ENCODE results near the gene BACE2. TPM values are rescaled to one million over a fixed set of nuclear protein-coding genes. Genes with fewer than 3 reads are reported as not detected.

BACE2 gene
- total RNA-seq, 1 experiment from 2014 or later = 40.8 TPM

- TF ChIP-seq EZH2 (IDR thresholded peaks at IDR 0.05; ENCODE audit: low read depth) (no peak), CTCF (conservative IDR thresholded peaks at IDR 0.05) (peak; percentile 84)
- intact Hi-C loops (cut with micrococcal nuclease; ENCODE audit: unreplicated experiment) = loop anchor here (5.0 kb wide), 4 partner anchors 45 to 490 kb away; partner anchors contain the start of gene BACE2
- no peaks in the 10 kb centered on the region for H3F3A ChIP-seq (ENCODE audit: insufficient read depth, low read depth)
Observed at GRCh38 chr21:41121785-41122415, 46.1 kb upstream of the BACE2 start.

GRCh38 chr21:41124641-41125201, 43.2 kb upstream of the BACE2 start:
- intact Hi-C loops (cut with micrococcal nuclease; ENCODE audit: unreplicated experiment) = loop anchor here (5.0 kb wide), 4 partner anchors 43 to 488 kb away; partner anchors contain the start of gene BACE2
- no peak overlapping the region for H3K27ac ChIP-seq
- no peaks in the 10 kb centered on the region for H3K9me3 ChIP-seq (ENCODE audit: insufficient read depth, low read depth)
- no peak overlapping the region for H3K4me3 ChIP-seq
- no TSS peak for BruUV-seq (replicated peaks)
- H2AFZ ChIP-seq = no peak overlapping the region
- no peaks in the 10 kb centered on the region for H3K79me2 ChIP-seq (ENCODE audit: low read depth)
- H3K4me2 ChIP-seq = no peak overlapping the region
- no peak for DNase-seq
- ChIA-PET POLR2A (ENCODE audit: unreplicated experiment) (no interaction called here), CTCF (no interaction called here)
- H3K4me1 ChIP-seq (replicated peaks; ENCODE audit: insufficient read depth) = no peaks in the 10 kb centered on the region
- TF ChIP-seq EZH2 (IDR thresholded peaks at IDR 0.05; ENCODE audit: low read depth) (no peak), CTCF (conservative IDR thresholded peaks at IDR 0.05) (no peak)
- no peaks in the 10 kb centered on the region for H3K9me2 ChIP-seq (ENCODE audit: insufficient read depth)
- H3F3A ChIP-seq (ENCODE audit: insufficient read depth, low read depth) = no peaks in the 10 kb centered on the region
- H3K27me3 ChIP-seq (ENCODE audit: insufficient read depth, low read depth) = peaks cover 5% of the 10 kb centered on the region
- H3K36me3 ChIP-seq (ENCODE audit: low read depth) = no peaks in the 10 kb centered on the region
- H4K20me1 ChIP-seq (ENCODE audit: insufficient read depth) = no peaks in the 10 kb centered on the region

More at GRCh38 chr21:41121785-41122415, 46.1 kb upstream of the BACE2 start:
- Histone ChIP-seq H3K9me2 (ENCODE audit: insufficient read depth) (no peaks in the 10 kb centered on the region), H3K27ac (no peak overlapping the region), H4K20me1 (ENCODE audit: insufficient read depth) (no peaks in the 10 kb centered on the region), H3K4me1 (replicated peaks; ENCODE audit: insufficient read depth) (no peaks in the 10 kb centered on the region), H3K79me2 (ENCODE audit: low read depth) (no peaks in the 10 kb centered on the region), H3K4me3 (no peak overlapping the region), H3K4me2 (no peak overlapping the region), H2AFZ (no peak overlapping the region), H3K9me3 (ENCODE audit: insufficient read depth, low read depth) (no peaks in the 10 kb centered on the region), H3K36me3 (ENCODE audit: low read depth) (no peaks in the 10 kb centered on the region), H3K27me3 (ENCODE audit: insufficient read depth, low read depth) (peaks cover 3% of the 10 kb centered on the region)
- ChIA-PET CTCF (interaction anchor here (0.7 kb wide), 1 partner anchor 345 kb away, joined by 3 read pairs; no protein-coding TSS in a partner anchor), POLR2A (ENCODE audit: unreplicated experiment) (interaction anchor here (0.6 kb wide), 1 partner anchor 9 kb away, joined by 4 read pairs; no protein-coding TSS in a partner anchor)
- DNase-seq = peak; percentile 56 to 76
- BruUV-seq (replicated peaks) = no TSS peak

GRCh38 chr21:41128981-41129380, 39.0 kb upstream of the BACE2 start:
- H3K9me2 ChIP-seq (ENCODE audit: insufficient read depth) = no peaks in the 10 kb centered on the region
- no TSS peak for BruUV-seq (replicated peaks)

More at GRCh38 chr21:41128981-41129380, 39.0 kb upstream of the BACE2 start:
- Histone ChIP-seq H2AFZ (no peak overlapping the region), H3K27me3 (ENCODE audit: insufficient read depth, low read depth) (peaks cover 5% of the 10 kb centered on the region; the same call in 1 of the 2 replicates), H3K9me3 (ENCODE audit: insufficient read depth, low read depth) (no peaks in the 10 kb centered on the region), H3F3A (ENCODE audit: insufficient read depth, low read depth) (no peaks in the 10 kb centered on the region), H3K4me1 (replicated peaks; ENCODE audit: insufficient read depth) (no peaks in the 10 kb centered on the region), H3K4me3 (no peak overlapping the region), H3K4me2 (no peak overlapping the region), H4K20me1 (ENCODE audit: insufficient read depth) (no peaks in the 10 kb centered on the region), H3K36me3 (ENCODE audit: low read depth) (no peaks in the 10 kb centered on the region), H3K79me2 (ENCODE audit: low read depth) (no peaks in the 10 kb centered on the region), H3K27ac (no peak overlapping the region)
- TF ChIP-seq EZH2 (IDR thresholded peaks at IDR 0.05; ENCODE audit: low read depth) (no peak), CTCF (conservative IDR thresholded peaks at IDR 0.05) (no peak)
- intact Hi-C loops (cut with micrococcal nuclease; ENCODE audit: unreplicated experiment) = no loop called here
- ChIA-PET POLR2A (ENCODE audit: unreplicated experiment) (no interaction called here), CTCF (no interaction called here)
- no peak for DNase-seq
